Mesenchymal stem cell (in vitro differentiated cells and primary cell): Measurements from ENCODE around the gene DNMT1.
"Not testable (repeated sequence)": the region's sequence is repeated elsewhere in the genome, so short reads cannot be mapped to it uniquely, and the experiment has no call there.

ENCODE experiments used
- DNase-seq: peaks from one replicate; pipeline ENCODE4 v3.0.0-alpha.2; 2013
- H2AFZ ChIP-seq: one replicate; pipeline ENCODE4 v1.6.1; 2013; ENCODE audit warnings: low read depth, mild to moderate bottlenecking, control low read depth, inconsistent platforms, low read length, moderate library complexity
- H2AK5ac ChIP-seq: 2 replicates; pipeline ENCODE4 v1.6.1; 2013; ENCODE audit warnings: low read length, moderate library complexity, mild to moderate bottlenecking, inconsistent platforms; ENCODE audit not compliant: severe bottlenecking
- H2BK120ac ChIP-seq: one replicate; pipeline ENCODE4 v1.6.1; 2013; ENCODE audit warnings: low read depth, mild to moderate bottlenecking, inconsistent platforms, low read length, moderate library complexity
- H2BK12ac ChIP-seq, 2 experiments: one replicate each; pipeline ENCODE4 v1.6.1; 2013; ENCODE audit warnings: inconsistent platforms in 2 of 2, low read length in 2 of 2, mild to moderate bottlenecking in 2 of 2, moderate library complexity in 2 of 2, control low read depth in 1 of 2
- H2BK15ac ChIP-seq: one replicate; pipeline ENCODE4 v1.6.1; 2013; ENCODE audit warnings: mild to moderate bottlenecking, low read depth, inconsistent platforms; ENCODE audit not compliant: poor library complexity, severe bottlenecking
- H2BK5ac ChIP-seq: 2 replicates; pipeline ENCODE4 v1.6.1; 2013; ENCODE audit warnings: low read depth, mild to moderate bottlenecking, low read length, control low read depth, inconsistent platforms; ENCODE audit not compliant: poor library complexity, severe bottlenecking
- H3K14ac ChIP-seq, 2 experiments: one replicate each; pipeline ENCODE4 v1.6.1; 2013; ENCODE audit warnings: inconsistent platforms in 2 of 2, low read length in 2 of 2, control low read depth in 1 of 2, mild to moderate bottlenecking in 1 of 2, moderate library complexity in 1 of 2
- H3K18ac ChIP-seq, 2 experiments: one replicate each; pipeline ENCODE4 v1.6.1; 2013; ENCODE audit warnings: inconsistent platforms in 2 of 2, low read length in 2 of 2, control low read depth in 1 of 2, low read depth in 1 of 2, mild to moderate bottlenecking in 1 of 2
- H3K23ac ChIP-seq, 2 experiments: one replicate each; pipeline ENCODE4 v1.6.1; 2013; ENCODE audit warnings: inconsistent platforms in 2 of 2, low read length in 2 of 2, mild to moderate bottlenecking in 2 of 2, moderate library complexity in 2 of 2, control low read depth in 1 of 2
- H3K27ac ChIP-seq: 2 replicates; pipeline ENCODE4 v1.5.1; 2013; ENCODE audit warnings: mild to moderate bottlenecking, moderate library complexity, low read length, control low read depth, inconsistent platforms; ENCODE audit not compliant: poor library complexity, severe bottlenecking
- H3K27me3 ChIP-seq, 2 experiments: 2 replicates each; pipeline versions ENCODE4 v1.6.1 to v1.7.0; 2013; ENCODE audit warnings: low read length in 2 of 2, mild to moderate bottlenecking in 2 of 2, moderate library complexity in 2 of 2, control low read depth in 1 of 2, inconsistent platforms in 1 of 2; ENCODE audit not compliant: control insufficient read depth in 1 of 2, insufficient read depth in 1 of 2
- H3K36me3 ChIP-seq, 2 experiments: 2 replicates each; pipeline versions ENCODE4 v1.6.1 to v1.7.0; 2013; ENCODE audit warnings: low read length in 2 of 2, control low read depth in 1 of 2, inconsistent platforms in 1 of 2, low read depth in 1 of 2, mild to moderate bottlenecking in 1 of 2; ENCODE audit not compliant: insufficient read depth in 2 of 2, control insufficient read depth in 1 of 2
- H3K4ac ChIP-seq, 2 experiments: one replicate each; pipeline ENCODE4 v1.6.1; 2013; ENCODE audit warnings: inconsistent platforms in 2 of 2, low read length in 2 of 2, mild to moderate bottlenecking in 2 of 2, moderate library complexity in 2 of 2, control low read depth in 1 of 2, low read depth in 1 of 2
- H3K4me1 ChIP-seq: 2 replicates; pipeline ENCODE4 v1.6.1; 2013; ENCODE audit warnings: low read depth, low read length, control low read depth; ENCODE audit not compliant: control insufficient read depth, insufficient read depth
- H3K4me2 ChIP-seq: 2 replicates; pipeline ENCODE4 v1.6.1; 2013; ENCODE audit warnings: low read length, mild to moderate bottlenecking, inconsistent platforms; ENCODE audit not compliant: poor library complexity, severe bottlenecking
- H3K4me3 ChIP-seq, 2 experiments: 2 replicates each; pipeline versions ENCODE4 v1.5.1 to v1.7.0; 2013; ENCODE audit warnings: low read length in 2 of 2, mild to moderate bottlenecking in 2 of 2, control low read depth in 1 of 2, low read depth in 1 of 2; ENCODE audit not compliant: insufficient read depth in 1 of 2
- H3K79me1 ChIP-seq: replicated peaks from 2 replicates; pipeline ENCODE4 v1.6.1; 2013; ENCODE audit warnings: mild to moderate bottlenecking, control low read depth, low read length, inconsistent platforms; ENCODE audit not compliant: poor library complexity, severe bottlenecking
- H3K9ac ChIP-seq: 2 replicates; pipeline ENCODE4 v1.7.0; 2013; ENCODE audit warnings: mild to moderate bottlenecking, low read length, moderate library complexity
- H3K9me3 ChIP-seq: 2 replicates; pipeline ENCODE4 v1.7.0; 2013; ENCODE audit warnings: mild to moderate bottlenecking, low read length; ENCODE audit not compliant: control insufficient read depth
- H4K8ac ChIP-seq: one replicate; pipeline ENCODE4 v1.6.1; 2013; ENCODE audit warnings: inconsistent platforms, mild to moderate bottlenecking, low read length, moderate library complexity
- H4K91ac ChIP-seq: one replicate; pipeline ENCODE4 v1.6.1; 2013; ENCODE audit warnings: mild to moderate bottlenecking, low read length, inconsistent platforms
- WGBS: methylation state at CpG from one replicate; pipeline ENCODE4 v1.1.7; 2013; ENCODE audit warnings: mixed read lengths; 5-methylcytosine and 5-hydroxymethylcytosine counted together

DNMT1 gene

GRCh38 chr19:10237702-10238101, 42.9 kb upstream of the DNMT1 start:
- H3K14ac ChIP-seq = no peak overlapping the region
- DNase-seq = no peak
- H2BK12ac ChIP-seq = no peak overlapping the region
- no peak overlapping the region for H2AK5ac ChIP-seq
- no peaks in the 10 kb centered on the region for H3K27me3 ChIP-seq
- H3K4me3 ChIP-seq = peak overlapping the region in 1 of 2 experiments; percentile 51
- peak overlapping the region in 1 of 2 experiments; percentile 24 for H3K23ac ChIP-seq
- no peaks in the 10 kb centered on the region for H3K79me1 ChIP-seq
- H2BK15ac ChIP-seq = no peak overlapping the region
- H3K4ac ChIP-seq = no peak overlapping the region
- no peak overlapping the region for H3K18ac ChIP-seq
- no peak overlapping the region for H4K91ac ChIP-seq
- peaks cover 0 to 5% of the 10 kb centered on the region in 2 experiments for H3K36me3 ChIP-seq
- H3K27ac ChIP-seq = no peak overlapping the region
- no peak overlapping the region for H3K4me2 ChIP-seq
- peak overlapping the region; percentile 71 for H3K9ac ChIP-seq
- no peak overlapping the region for H2BK5ac ChIP-seq
- peaks cover 9% of the 10 kb centered on the region for H3K4me1 ChIP-seq
- H2BK120ac ChIP-seq = no peak overlapping the region
- H4K8ac ChIP-seq = no peak overlapping the region
- WGBS = 93% methylated on average over 6 of the region's 6 CpGs
- H3K9me3 ChIP-seq = no peaks in the 10 kb centered on the region
- no peak overlapping the region for H2AFZ ChIP-seq

GRCh38 chr19:10235409-10235808, 40.7 kb upstream of the DNMT1 start:
- 92% methylated on average over 2 of the region's 7 CpGs for WGBS
- not testable (repeated sequence) for H3K4me1 ChIP-seq, H3K27me3 ChIP-seq

GRCh38 chr19:10235003-10235402, 40.2 kb upstream of the DNMT1 start:
- Histone ChIP-seq H2BK5ac (no peak overlapping the region), H3K4ac (no peak overlapping the region), H2BK15ac (no peak overlapping the region), H3K4me3 (no peak overlapping the region), H3K18ac (no peak overlapping the region), H2AK5ac (no peak overlapping the region), H2AFZ (no peak overlapping the region), H4K8ac (no peak overlapping the region), H3K36me3 (peaks cover 0 to 5% of the 10 kb centered on the region in 2 experiments), H3K4me2 (no peak overlapping the region), H2BK12ac (no peak overlapping the region), H3K27ac (no peak overlapping the region), H2BK120ac (no peak overlapping the region), H3K14ac (no peak overlapping the region), H3K9me3 (no peaks in the 10 kb centered on the region), H4K91ac (no peak overlapping the region), H3K23ac (no peak overlapping the region), H3K27me3 (no peaks in the 10 kb centered on the region), H3K9ac (no peak overlapping the region), H3K79me1 (peaks cover 6% of the 10 kb centered on the region), H3K4me1 (peaks cover 14% of the 10 kb centered on the region)
- no peak for DNase-seq
- 79% methylated on average over 2 of the region's 4 CpGs for WGBS

More at GRCh38 chr19:10235409-10235808, 40.7 kb upstream of the DNMT1 start:
- H3K79me1 ChIP-seq, H3K4me3 ChIP-seq, H4K91ac ChIP-seq, H4K8ac ChIP-seq, H3K4ac ChIP-seq, H2BK120ac ChIP-seq, H3K36me3 ChIP-seq, H2BK12ac ChIP-seq, DNase-seq, H3K9ac ChIP-seq, H3K27ac ChIP-seq, H2BK5ac ChIP-seq, H2AFZ ChIP-seq, H2BK15ac ChIP-seq, H2AK5ac ChIP-seq, H3K14ac ChIP-seq, H3K4me2 ChIP-seq, H3K18ac ChIP-seq, H3K9me3 ChIP-seq, H3K23ac ChIP-seq: not testable (repeated sequence)

GRCh38 chr19:10233946-10234345, 39.2 kb upstream of the DNMT1 start:
- H2BK12ac ChIP-seq = no peak overlapping the region
- H3K14ac ChIP-seq = no peak overlapping the region
- H2BK15ac ChIP-seq = no peak overlapping the region
- no peak overlapping the region for H2BK120ac ChIP-seq
- H3K4me2 ChIP-seq = no peak overlapping the region
- no peak overlapping the region for H2BK5ac ChIP-seq
- no peak overlapping the region for H2AFZ ChIP-seq
- no peak overlapping the region for H3K18ac ChIP-seq
- H3K36me3 ChIP-seq = peaks cover 0 to 5% of the 10 kb centered on the region in 2 experiments
- H3K4me1 ChIP-seq = peaks cover 17% of the 10 kb centered on the region
- no peak overlapping the region for H2AK5ac ChIP-seq
- no peaks in the 10 kb centered on the region for H3K27me3 ChIP-seq
- H3K27ac ChIP-seq = no peak overlapping the region
- H4K8ac ChIP-seq = no peak overlapping the region
- DNase-seq = no peak
- no peak overlapping the region for H4K91ac ChIP-seq
- no peak overlapping the region for H3K9ac ChIP-seq
- 78% methylated on average over 3 of the region's 4 CpGs for WGBS
- H3K23ac ChIP-seq = no peak overlapping the region
- peaks cover 7% of the 10 kb centered on the region for H3K79me1 ChIP-seq
- no peak overlapping the region for H3K4me3 ChIP-seq
- H3K9me3 ChIP-seq = no peaks in the 10 kb centered on the region
- H3K4ac ChIP-seq = no peak overlapping the region
